ENCODE results near the gene SMCO4. TPM values are rescaled to one million over a fixed set of nuclear protein-coding genes. Genes with fewer than 3 reads are reported as not detected.

Gene SMCO4, protein sequence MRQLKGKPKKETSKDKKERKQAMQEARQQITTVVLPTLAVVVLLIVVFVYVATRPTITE
- 8.0 and 11.7 TPM in 2 replicates for total RNA-seq

DNA sequence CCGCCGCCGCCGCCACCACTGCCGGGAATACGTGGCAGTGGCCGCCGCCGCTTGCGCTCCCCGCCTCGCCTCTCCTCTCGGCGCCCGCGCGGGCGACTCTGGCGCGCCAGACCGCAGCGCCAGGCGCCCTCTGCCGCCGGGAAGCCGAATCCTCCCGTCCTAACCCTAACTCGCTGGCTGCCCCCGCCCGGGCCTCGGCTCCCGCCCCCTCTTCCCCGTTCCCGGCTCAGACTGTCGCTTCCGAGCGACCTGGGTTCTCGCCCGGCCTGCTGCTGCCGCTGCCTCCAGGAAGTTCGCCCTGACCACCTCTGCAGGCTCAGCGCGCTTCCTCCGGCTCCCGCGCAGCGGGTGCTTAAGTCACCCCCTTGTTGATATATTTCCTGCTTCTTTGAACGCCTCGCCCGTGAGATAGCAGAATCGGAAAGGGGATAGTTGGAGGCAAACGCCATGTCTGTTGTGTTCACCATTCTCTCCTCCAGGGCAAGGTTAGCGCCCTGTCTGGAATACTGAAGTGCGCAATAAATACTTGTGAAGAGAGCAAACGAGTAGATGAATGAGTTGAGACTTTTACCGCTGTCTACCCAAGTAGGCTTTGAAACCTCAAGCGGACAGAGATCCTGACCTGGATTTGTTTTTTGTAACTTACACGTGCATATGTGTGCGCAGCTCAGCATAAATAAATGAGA is at the start of gene SMCO4:
Gene SMCO4, minus strand, starts transcription at position 100 of the 686 bp plus-strand sequence. CDS start 64,202 bp downstream, outside the sequence.

Other genes with a start within 250 kb of the SMCO4 start
- not detected in 2 replicates for gene DEUP1, start 212.6 kb downstream of the SMCO4 start, total RNA-seq
- gene CEP295, start 118.3 kb upstream of the SMCO4 start, total RNA-seq, result 9.1 and 12.9 TPM in 2 replicates
- 124 and 139 TPM in 2 replicates for gene TAF1D, start 198.1 kb upstream of the SMCO4 start, total RNA-seq
- 15.1 and 18.1 TPM in 2 replicates for gene C11orf54, start 198.3 kb upstream of the SMCO4 start, total RNA-seq
- 16.8 and 23.3 TPM in 2 replicates for gene MED17, start 240.9 kb upstream of the SMCO4 start, total RNA-seq

Data from smooth muscle cell of bladder (primary cell).